HepG2 (cell line): ENCODE data around the gene ADAMTS12. TPM values are rescaled to one million over a fixed set of nuclear protein-coding genes. Genes with fewer than 3 reads are reported as not detected.

Experiments
- ATAC-seq: fragments of 200-7000 bp; cut with Tn5 transposase; 3 replicates; pipeline ENCODE4 v1.9.1; 2020; ENCODE audit warnings: mild to moderate bottlenecking, moderate library complexity
- BruUV-seq: library from RNA; stranded (reverse); fragments of 400-500 nt; replicated peaks from 2 replicates; lab custom pipeline; 2021; lab: Mats Ljungman, UMichigan
- CTCF ChIA-PET: fragments of 300-600 bp; formaldehyde crosslinking; extraction: SDS; loops from one replicate; lab custom pipeline; 2021; ENCODE audit warnings: low total read pairs, inconsistent platforms, low intra/inter-chr PET ratio; lab: Yijun Ruan, JAX
- POLR2A ChIA-PET: fragments of 350-600 bp; sonication (Branson Sonifier 250); formaldehyde crosslinking; loops from one replicate; lab custom pipeline; 2020; ENCODE audit warnings: antibody characterized with exemption, inconsistent platforms; lab: Yijun Ruan, JAX
- DNase-seq: peaks from one replicate; pipeline ENCODE4 v3.0.0-alpha.2; 2015; ENCODE audit warnings: low spot score
- FAIRE-seq: peaks from 3 replicates; lab custom pipeline; 2011; peaks lifted over from hg19 to GRCh38; lab: Jason Lieb, UNC
- H2AFZ ChIP-seq: one replicate; pipeline ENCODE4 v1.6.1; 2011; ENCODE audit warnings: low read length, inconsistent platforms
- H3K27ac ChIP-seq: fragments of 300-600 bp; 3 replicates; pipeline ENCODE4 v1.8.0; 2011; ENCODE audit warnings: mixed run types, mild to moderate bottlenecking, mixed read lengths, low read length, inconsistent platforms; ENCODE audit not compliant: insufficient read depth; ENCODE audit errors: extremely low read length
- H3K27me3 ChIP-seq, 2 experiments: fragments of 200-600 bp in 1 of 2; 2 replicates in 1 of 2; 3 replicates in 1 of 2; pipeline versions ENCODE4 v1.6.0 to v1.8.0; 2011; ENCODE audit warnings: low read length in 2 of 2, mild to moderate bottlenecking in 2 of 2, moderate library complexity in 2 of 2, inconsistent platforms in 1 of 2; ENCODE audit not compliant: insufficient read depth in 2 of 2, control insufficient read depth in 1 of 2
- H3K36me3 ChIP-seq, 2 experiments: fragments of 200-600 bp in 1 of 2; replicated peaks in 1 of 2; 2 replicates in 1 of 2; 3 replicates in 1 of 2; pipeline versions ENCODE4 v1.5.1 to v1.8.0; 2011; ENCODE audit warnings: low read length in 2 of 2, inconsistent platforms in 1 of 2; ENCODE audit not compliant: insufficient read depth in 2 of 2, control insufficient read depth in 1 of 2
- H3K4me1 ChIP-seq: 2 replicates; pipeline ENCODE4 v1.5.1; 2012; ENCODE audit warnings: low read length, inconsistent platforms; ENCODE audit not compliant: insufficient read depth
- H3K4me2 ChIP-seq: 2 replicates; pipeline ENCODE4 v1.6.0; 2011; ENCODE audit warnings: low read depth, low read length, inconsistent platforms
- H3K4me3 ChIP-seq, 3 experiments: fragments of 200-600 bp in 1 of 3; sonication (generic), shearing (Covaris generic) in 1 of 3; replicated peaks in 1 of 3; 2 replicates each; pipeline ENCODE4 v1.5.1; 2011 to 2016; ENCODE audit warnings: low read length in 3 of 3, inconsistent platforms in 2 of 3, low read depth in 2 of 3, mild to moderate bottlenecking in 2 of 3, control low read depth in 1 of 3, mixed read lengths in 1 of 3; ENCODE audit not compliant: insufficient read depth in 1 of 3
- H3K79me2 ChIP-seq: one replicate; pipeline ENCODE4 v1.6.1; 2011; ENCODE audit warnings: low read length, inconsistent platforms; ENCODE audit not compliant: insufficient read depth
- H3K9ac ChIP-seq: 2 replicates; pipeline ENCODE4 v1.6.0; 2011; ENCODE audit warnings: mild to moderate bottlenecking, low read depth, low read length, inconsistent platforms; ENCODE audit not compliant: insufficient read depth
- H3K9me3 ChIP-seq: 2 replicates; pipeline ENCODE4 v1.5.1; 2012; ENCODE audit warnings: mild to moderate bottlenecking, low read length
- H4K20me1 ChIP-seq: 2 replicates; pipeline ENCODE4 v1.6.0; 2011; ENCODE audit warnings: inconsistent platforms, mild to moderate bottlenecking, low read length, moderate library complexity; ENCODE audit not compliant: insufficient read depth
- ARID3A ChIP-seq: IDR thresholded peaks from 2 replicates; pipeline ENCODE4 v1.6.1; 2012; ENCODE audit warnings: low read depth, low read length, improper control_type of control experiment
- MATR3 ChIP-seq: sonication (generic); formaldehyde crosslinking; IDR thresholded peaks from 2 replicates; pipeline ENCODE4 v1.4.0; 2020; ENCODE audit warnings: missing genetic modification reagents
- SUZ12 ChIP-seq: fragments of 150-350 bp; IDR thresholded peaks from 2 replicates; pipeline ENCODE4 v1.6.1; 2014; ENCODE audit warnings: low read depth, low read length
- TFAP4 ChIP-seq: sonication (generic); IDR thresholded peaks from 2 replicates; pipeline ENCODE4 v1.6.1; 2016; ENCODE audit warnings: low read depth, borderline replicate concordance
- USF2 ChIP-seq, 2 experiments: sonication (generic) in 1 of 2; formaldehyde crosslinking in 1 of 2; IDR thresholded peaks; 2 replicates each; pipeline versions ENCODE4 v1.5.1 to v1.6.1; 2011 to 2020; ENCODE audit warnings: borderline replicate concordance in 1 of 2, low read depth in 1 of 2, low read length in 1 of 2, mild to moderate bottlenecking in 1 of 2, missing genetic modification reagents in 1 of 2, moderate library complexity in 1 of 2
- ZBTB10 ChIP-seq: sonication (generic); formaldehyde crosslinking; IDR thresholded peaks from 2 replicates; pipeline ENCODE4 v1.4.0; 2020; ENCODE audit warnings: missing genetic modification reagents, borderline replicate concordance
- ZBTB20 ChIP-seq: sonication (generic); formaldehyde crosslinking; IDR thresholded peaks from 2 replicates; pipeline ENCODE4 v1.8.1; 2023; ENCODE audit warnings: missing genetic modification reagents, low read depth, mild to moderate bottlenecking, borderline replicate concordance
- ZBTB7B ChIP-seq: sonication (generic); formaldehyde crosslinking; IDR thresholded peaks from 2 replicates; pipeline ENCODE4 v1.4.0; 2020; ENCODE audit warnings: missing genetic modification reagents
- ZNF260 ChIP-seq: sonication (generic); formaldehyde crosslinking; IDR thresholded peaks from 2 replicates; pipeline ENCODE4 v1.4.0; 2020; ENCODE audit warnings: missing genetic modification reagents, low read depth, mild to moderate bottlenecking, borderline replicate concordance
- ZNF432 ChIP-seq: sonication (generic); formaldehyde crosslinking; IDR thresholded peaks from 2 replicates; pipeline ENCODE4 v1.5.0; 2020; ENCODE audit warnings: missing genetic modification reagents, mild to moderate bottlenecking, borderline replicate concordance
- ZNF501 ChIP-seq: sonication (generic); formaldehyde crosslinking; IDR thresholded peaks from 2 replicates; pipeline ENCODE4 v1.5.1; 2020; ENCODE audit warnings: mild to moderate bottlenecking, moderate library complexity, missing genetic modification reagents
- ZNF576 ChIP-seq: sonication (generic); formaldehyde crosslinking; IDR thresholded peaks from 2 replicates; pipeline ENCODE4 v1.4.0; 2020; ENCODE audit warnings: mild to moderate bottlenecking, missing genetic modification reagents
- ZNF746 ChIP-seq: sonication (generic); formaldehyde crosslinking; IDR thresholded peaks from 2 replicates; pipeline ENCODE4 v1.8.0; 2022; ENCODE audit warnings: mild to moderate bottlenecking, missing genetic modification reagents
- ZNF770 ChIP-seq: sonication (generic); formaldehyde crosslinking; IDR thresholded peaks from 2 replicates; pipeline ENCODE4 v1.5.0; 2020; ENCODE audit warnings: mild to moderate bottlenecking, missing genetic modification reagents
- WGBS: methylation state at CpG from one replicate; pipeline ENCODE4 v1.1.6; 2017; ENCODE audit warnings: low lambda C conversion rate; 5-methylcytosine and 5-hydroxymethylcytosine counted together
- in situ Hi-C: cut with HindIII; loops from 2 replicates; pipeline ENCODE4 v1.10.0; 2017; ENCODE audit warnings: low pct_unique_long_range_greater_than_20kb; ENCODE audit not compliant: extremely low pct_ligation_motif_present
- intact Hi-C: fragments of 100-400 bp; cut with micrococcal nuclease; formaldehyde crosslinking; loops from one replicate; pipeline ENCODE4 v1.10.0; 2022; ENCODE audit not compliant: unreplicated experiment
- polyA plus RNA-seq, 8 experiments: library from polyadenylated mRNA; depleted of rRNA in 3 of 8; stranded (reverse) in 7 of 8; unstranded in 1 of 8; fragments of >200 nt; fragmentation: Illumina TruSeq in 4 of 8; extraction: Trizol in 4 of 8; gene quantifications; 2 replicates each; pipeline versions ENCODE4 v1.2.1 to v1.2.3, GENCODE V29; 2011 to 2016; ENCODE audit warnings: low read depth in 4 of 8, missing spikeins in 1 of 8, mixed read lengths in 1 of 8; ENCODE audit not compliant: insufficient read depth in 1 of 8
- total RNA-seq, 5 experiments: library from RNA; depleted of rRNA; stranded (reverse); fragments of >200 nt; fragmentation: Illumina TruSeq; extraction: Trizol; gene quantifications; 2 replicates each; pipeline ENCODE4 v1.2.3, GENCODE V29; 2016; ENCODE audit warnings: low read depth in 1 of 5

Gene ADAMTS12
- total and polyA plus RNA-seq, 2 of the 13 experiments (the other 11 are each of a cell fraction or from before 2014, with no cell fraction given), result 0.03 TPM; not detected in 1

GRCh38 chr5:33894566-33894965 lies 2.8 kb upstream of the ADAMTS12 start:
- H3K9me3 ChIP-seq, result no peaks in the 10 kb centered on the region
- no peaks in the 10 kb centered on the region for H3K36me3 ChIP-seq
- intact Hi-C loops (no loop called here), in situ Hi-C loops (no loop called here)
- POLR2A ChIA-PET, result no interaction called here
- no peak overlapping the region for H3K27ac ChIP-seq
- H2AFZ ChIP-seq, result no peak overlapping the region
- peaks cover 1 to 17% of the 10 kb centered on the region in 2 experiments; a peak in 4 of 5 replicates for H3K27me3 ChIP-seq
- FAIRE-seq (no peak), DNase-seq (no peak), ATAC-seq (no peak)
- no peak overlapping the region for H3K4me2 ChIP-seq
- H3K9ac ChIP-seq, result no peak overlapping the region
- 4% methylated on average over 1 of the region's 1 CpG for WGBS
- BruUV-seq, result no TSS peak
- no peak overlapping the region for H3K4me3 ChIP-seq
- CTCF ChIA-PET, result no interaction called here
- H4K20me1 ChIP-seq, result no peaks in the 10 kb centered on the region
- no peaks in the 10 kb centered on the region for H3K4me1 ChIP-seq
- H3K79me2 ChIP-seq, result no peaks in the 10 kb centered on the region
- no peak for TF ChIP-seq MATR3 (CRISPR knock-in tag)
- no peak for TF ChIP-seq ZBTB10 (CRISPR knock-in tag)
- TF ChIP-seq ZNF260, result no peak
- TF ChIP-seq TFAP4, result no peak
- no peak for TF ChIP-seq ZBTB7B
- TF ChIP-seq ZNF746, result no peak
- no peak for TF ChIP-seq SUZ12
- no peak for TF ChIP-seq ZBTB20
- TF ChIP-seq ZNF432 (CRISPR knock-in tag), result no peak
- no peak for TF ChIP-seq ZNF770 (CRISPR knock-in tag)
- TF ChIP-seq ZNF501 (CRISPR knock-in tag), result no peak
- no peak for TF ChIP-seq ZNF576 (CRISPR knock-in tag)
- no peak for TF ChIP-seq ARID3A
- TF ChIP-seq USF2 (IDR thresholded peaks at IDR 0.05; ENCODE audit: low read depth, low read length), result no peak
- TF ChIP-seq USF2 (CRISPR knock-in tag; IDR thresholded peaks at IDR 0.05; ENCODE audit: borderline replicate concordance), result no peak
